IMR-90 (cell line): ENCODE measurements around the gene CYFIP1. TPM values are rescaled to one million over a fixed set of nuclear protein-coding genes. Genes with fewer than 3 reads are reported as not detected.

ENCODE experiments used
- ATAC-seq: fragments of 200-7000 bp; cut with Tn5 transposase; 2 replicates; pipeline ENCODE4 v1.9.1; 2020; ENCODE audit warnings: low read depth, mild to moderate bottlenecking, moderate library complexity
- BruUV-seq: library from RNA; stranded (reverse); fragments of 400-500 nt; replicated peaks from 2 replicates; lab custom pipeline; 2021; lab: Mats Ljungman, UMichigan
- CTCF ChIA-PET: fragments of 300-600 bp; formaldehyde crosslinking; extraction: SDS; loops from one replicate; lab custom pipeline; 2021; ENCODE audit warnings: antibody characterized with exemption; lab: Yijun Ruan, JAX
- POLR2A ChIA-PET: fragments of 300-600 bp; sonication (Branson Sonifier 250); formaldehyde crosslinking; loops from one replicate; lab custom pipeline; 2022; ENCODE audit warnings: antibody characterized with exemption; ENCODE audit not compliant: unreplicated experiment; lab: Charles Lee
- DNase-seq: peaks from one replicate; pipeline ENCODE4 v3.0.0; 2013
- H2AFZ ChIP-seq: replicated peaks from 2 replicates; pipeline ENCODE3; 2013; ENCODE audit warnings: low read length, mild to moderate bottlenecking; ENCODE audit not compliant: poor library complexity
- H2AK5ac ChIP-seq: 2 replicates; pipeline ENCODE4 v1.6.1; 2013; ENCODE audit warnings: low read depth, low read length, inconsistent platforms
- H2AK9ac ChIP-seq: replicated peaks from 2 replicates; pipeline ENCODE3; 2013; ENCODE audit warnings: mild to moderate bottlenecking, low read depth, low read length, moderate library complexity; ENCODE audit not compliant: poor library complexity
- H2BK120ac ChIP-seq: 2 replicates; pipeline ENCODE4 v1.6.1; 2013; ENCODE audit warnings: low read depth, low read length, inconsistent platforms
- H2BK15ac ChIP-seq: 3 replicates; pipeline ENCODE4 v1.6.1; 2013; ENCODE audit warnings: low read depth, low read length, inconsistent platforms
- H2BK20ac ChIP-seq: 2 replicates; pipeline ENCODE4 v1.6.1; 2013; ENCODE audit warnings: low read depth, mild to moderate bottlenecking, inconsistent platforms, low read length, moderate library complexity
- H2BK5ac ChIP-seq: 2 replicates; pipeline ENCODE4 v1.6.1; 2013; ENCODE audit warnings: mild to moderate bottlenecking, low read depth, low read length, inconsistent platforms; ENCODE audit not compliant: poor library complexity, severe bottlenecking
- H3K14ac ChIP-seq: replicated peaks from 2 replicates; pipeline ENCODE4 v1.6.1; 2013; ENCODE audit warnings: low read depth, low read length, inconsistent platforms
- H3K18ac ChIP-seq: 2 replicates; pipeline ENCODE4 v1.6.1; 2013; ENCODE audit warnings: low read depth, low read length, control low read depth
- H3K23ac ChIP-seq: 2 replicates; pipeline ENCODE4 v1.6.1; 2013; ENCODE audit warnings: low read depth, low read length, inconsistent platforms
- H3K27ac ChIP-seq: 2 replicates; pipeline ENCODE4 v1.5.1; 2013; ENCODE audit warnings: mild to moderate bottlenecking, control low read depth, low read length; ENCODE audit not compliant: insufficient read depth
- H3K27me3 ChIP-seq: 2 replicates; pipeline ENCODE4 v1.6.1; 2013; ENCODE audit warnings: low read length; ENCODE audit not compliant: control insufficient read depth, insufficient read depth
- H3K36me3 ChIP-seq: 2 replicates; pipeline ENCODE4 v1.6.1; 2013; ENCODE audit warnings: low read length, mixed read lengths; ENCODE audit not compliant: control insufficient read depth, insufficient read depth
- H3K4ac ChIP-seq: 2 replicates; pipeline ENCODE4 v1.6.1; 2013; ENCODE audit warnings: low read depth, low read length, inconsistent platforms
- H3K4me1 ChIP-seq: 2 replicates; pipeline ENCODE4 v1.6.1; 2013; ENCODE audit warnings: low read length, mixed read lengths; ENCODE audit not compliant: control insufficient read depth, insufficient read depth
- H3K4me2 ChIP-seq: 2 replicates; pipeline ENCODE4 v1.6.1; 2013; ENCODE audit warnings: low read depth, mild to moderate bottlenecking, control low read depth, low read length, moderate library complexity
- H3K4me3 ChIP-seq: 2 replicates; pipeline ENCODE4 v1.5.1; 2013; ENCODE audit warnings: low read depth, mild to moderate bottlenecking, control low read depth, low read length, moderate library complexity; ENCODE audit not compliant: insufficient read depth
- H3K56ac ChIP-seq: 2 replicates; pipeline ENCODE4 v1.6.1; 2013; ENCODE audit warnings: low read length, inconsistent platforms; ENCODE audit not compliant: insufficient read depth; ENCODE audit errors: extremely low read depth
- H3K79me1 ChIP-seq, 2 experiments: 2 replicates each; pipeline ENCODE4 v1.6.1; 2013; ENCODE audit warnings: low read length in 2 of 2, inconsistent platforms in 1 of 2, low read depth in 1 of 2
- H3K9ac ChIP-seq: 2 replicates; pipeline ENCODE4 v1.6.1; 2013; ENCODE audit warnings: low read depth, low read length, control low read depth
- H3K9me1 ChIP-seq: 2 replicates; pipeline ENCODE4 v1.6.1; 2013; ENCODE audit warnings: low read length, inconsistent platforms; ENCODE audit not compliant: insufficient read depth
- H3K9me3 ChIP-seq: 2 replicates; pipeline ENCODE4 v1.6.1; 2013; ENCODE audit warnings: low read length; ENCODE audit not compliant: control insufficient read depth, insufficient read depth
- H4K20me1 ChIP-seq: 2 replicates; pipeline ENCODE4 v1.6.1; 2013; ENCODE audit warnings: low read length, inconsistent platforms; ENCODE audit not compliant: insufficient read depth
- H4K5ac ChIP-seq: 2 replicates; pipeline ENCODE4 v1.6.1; 2013; ENCODE audit warnings: mild to moderate bottlenecking, low read depth, low read length, control low read depth
- H4K8ac ChIP-seq, 2 experiments: 2 replicates each; pipeline ENCODE4 v1.6.1; 2013; ENCODE audit warnings: low read depth in 2 of 2, low read length in 2 of 2, control low read depth in 1 of 2, inconsistent platforms in 1 of 2
- H4K91ac ChIP-seq: 2 replicates; pipeline ENCODE4 v1.6.1; 2013; ENCODE audit warnings: low read depth, low read length, inconsistent platforms; ENCODE audit not compliant: insufficient read depth
- CHD1 ChIP-seq: IDR thresholded peaks from 2 replicates; pipeline ENCODE4 v1.6.1; 2012; ENCODE audit warnings: low read depth, low read length, improper control_type of control experiment
- MXI1 ChIP-seq: IDR thresholded peaks from 2 replicates; pipeline ENCODE4 v1.6.1; 2012; ENCODE audit warnings: low read depth, mild to moderate bottlenecking, low read length, moderate library complexity, borderline replicate concordance
- RFX5 ChIP-seq: IDR thresholded peaks from 2 replicates; pipeline ENCODE4 v1.8.0; 2012; ENCODE audit warnings: low read depth, mild to moderate bottlenecking, low read length, moderate library complexity
- WGBS, 2 experiments: methylation state at CpG; one replicate each; pipeline versions ENCODE4 v1.1.5 to v1.1.7; 2013; ENCODE audit warnings: missing lambda C conversion rate in 2 of 2; ENCODE audit not compliant: insufficient read length in 1 of 2; ENCODE audit errors: extremely low coverage in 2 of 2; 5-methylcytosine and 5-hydroxymethylcytosine counted together
- dilution Hi-C: fragments of 300-500 bp; cut with HindIII; formaldehyde crosslinking; loops from one replicate; pipeline ENCODE4 v1.14.3; 2018; ENCODE audit warnings: low sequenced_read_pairs; ENCODE audit not compliant: unreplicated experiment
- in situ Hi-C: fragments of 300-500 bp; cut with MboI; formaldehyde crosslinking; loops from 3 replicates; pipeline ENCODE4 v1.14.3; 2019; ENCODE audit warnings: low sequenced_read_pairs, inconsistent platforms, mixed read lengths
- intact Hi-C: fragments of 100-400 bp; cut with micrococcal nuclease; formaldehyde crosslinking; loops from 2 replicates; pipeline ENCODE4 v1.10.0; 2022
- polyA plus RNA-seq, 3 experiments: library from polyadenylated mRNA; depleted of rRNA; stranded (reverse); fragments of >200 nt; gene quantifications; 2 replicates each; pipeline ENCODE4 v1.2.3, GENCODE V29; 2012; ENCODE audit warnings: low replicate concordance in 1 of 3
- total RNA-seq: library from RNA; depleted of rRNA; stranded (reverse); fragments of >200 nt; gene quantifications from 2 replicates; pipeline ENCODE4 v1.2.3, GENCODE V29; 2012
- TF ChIP-seq, protein P1 (sequence below): fragments of 150-350 bp; IDR thresholded peaks from 2 replicates; pipeline ENCODE4 v1.6.1; 2017; ENCODE audit warnings: mild to moderate bottlenecking, antibody characterized with exemption, low read length, low read depth

CYFIP1 gene
- total and polyA plus RNA-seq, 2 of the 4 experiments (the other 2 are of a cell fraction): 58.4 to 163 TPM

DNA sequence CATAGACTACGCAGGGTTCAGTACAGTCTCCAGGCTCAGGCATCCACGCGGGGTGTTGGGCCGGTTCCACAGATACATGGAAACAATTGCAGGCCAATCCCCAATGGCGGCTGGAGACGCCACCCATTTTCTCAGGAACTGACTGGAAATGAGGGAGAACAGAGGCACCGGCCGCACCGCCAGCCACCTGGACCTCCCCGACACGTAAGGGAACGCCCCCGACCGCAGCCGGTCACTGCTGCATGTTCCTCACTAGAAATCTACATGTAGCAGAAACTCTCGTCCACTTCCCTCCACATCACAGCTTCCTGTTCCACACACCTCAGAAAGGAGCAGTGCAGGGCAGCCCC, 29.2 kb downstream of the CYFIP1 start:
- no peak overlapping the region for H2BK15ac ChIP-seq
- H2AK9ac ChIP-seq: no peak overlapping the region
- H2AFZ ChIP-seq: no peak overlapping the region
- in situ Hi-C loops: no loop called here
- H3K27me3 ChIP-seq: no peaks in the 10 kb centered on the region
- ATAC-seq (no peak), DNase-seq (no peak)
- no peak overlapping the region for H4K91ac ChIP-seq
- H3K4me2 ChIP-seq: no peak overlapping the region
- TF ChIP-seq RFX5: no peak
- TF ChIP-seq, protein P1, sequence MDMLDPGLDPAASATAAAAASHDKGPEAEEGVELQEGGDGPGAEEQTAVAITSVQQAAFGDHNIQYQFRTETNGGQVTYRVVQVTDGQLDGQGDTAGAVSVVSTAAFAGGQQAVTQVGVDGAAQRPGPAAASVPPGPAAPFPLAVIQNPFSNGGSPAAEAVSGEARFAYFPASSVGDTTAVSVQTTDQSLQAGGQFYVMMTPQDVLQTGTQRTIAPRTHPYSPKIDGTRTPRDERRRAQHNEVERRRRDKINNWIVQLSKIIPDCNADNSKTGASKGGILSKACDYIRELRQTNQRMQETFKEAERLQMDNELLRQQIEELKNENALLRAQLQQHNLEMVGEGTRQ: no peak
- TF ChIP-seq MXI1: no peak
- TF ChIP-seq CHD1: no peak
- no peak overlapping the region for H3K9ac ChIP-seq
- peaks cover 13 to 78% of the 10 kb centered on the region in 2 experiments for H3K79me1 ChIP-seq
- no peak overlapping the region for H3K4me3 ChIP-seq
- ChIA-PET CTCF (no interaction called here), POLR2A (no interaction called here)
- H3K9me1 ChIP-seq: peaks cover 15% of the 10 kb centered on the region; the same call in 1 of the 2 replicates
- peaks cover 20% of the 10 kb centered on the region for H3K4me1 ChIP-seq
- H3K18ac ChIP-seq: no peak overlapping the region
- 100% methylated on average over 3 of the region's 16 CpGs; no CpG with 5 or more reads in 1 of the 2 experiments for WGBS, 2 experiments
- H4K8ac ChIP-seq: no peak overlapping the region
- no peak overlapping the region for H3K14ac ChIP-seq
- no peak overlapping the region for H2AK5ac ChIP-seq
- no peak overlapping the region for H3K56ac ChIP-seq
- no TSS peak for BruUV-seq
- H4K5ac ChIP-seq: no peak overlapping the region
- H3K9me3 ChIP-seq: no peaks in the 10 kb centered on the region
- no peak overlapping the region for H2BK120ac ChIP-seq
- H3K27ac ChIP-seq: no peak overlapping the region
- intact Hi-C loops: no loop called here
- dilution Hi-C loops: no loop called here
- no peak overlapping the region for H3K4ac ChIP-seq
- H2BK5ac ChIP-seq: no peak overlapping the region
- peaks cover 84% of the 10 kb centered on the region for H4K20me1 ChIP-seq
- no peak overlapping the region for H3K23ac ChIP-seq
- no peak overlapping the region for H2BK20ac ChIP-seq
- no peaks in the 10 kb centered on the region; the same call in 1 of the 2 replicates for H3K36me3 ChIP-seq
